ENCODE data around the gene PLXNB2.

DNA sequence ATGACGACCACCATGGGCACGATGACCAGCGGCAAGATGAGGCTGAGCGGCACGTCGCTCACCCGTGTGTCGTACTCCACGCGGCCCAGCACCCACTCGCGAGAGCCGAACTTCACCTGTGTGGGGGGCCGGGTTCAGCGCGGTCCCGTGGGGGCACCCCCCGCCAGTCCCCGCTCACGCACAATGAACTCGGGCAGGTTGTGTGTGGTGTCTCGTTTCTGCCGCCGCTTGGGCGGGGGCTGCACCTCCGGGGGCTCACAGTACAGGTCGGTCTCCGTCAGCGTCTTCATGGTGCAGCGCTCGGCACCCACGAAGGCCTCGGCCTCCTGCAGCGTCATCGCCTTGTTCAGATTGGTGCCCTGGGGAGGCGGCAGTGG, 26.1 kb downstream of the PLXNB2 start:
- TF ChIP-seq YY1 (IDR thresholded peaks at IDR 0.05; ENCODE audit: extremely low read depth, insufficient replicate concordance, low read depth, low read length) = no peak
- no peak for TF ChIP-seq EZH2 (IDR thresholded peaks at IDR 0.05)
- no peak for TF ChIP-seq POLR2AphosphoS5 (IDR thresholded peaks at IDR 0.05; ENCODE audit: low read depth, low read length)
- no peak for TF ChIP-seq JUND (IDR thresholded peaks at IDR 0.05)
- TF ChIP-seq, protein P1, sequence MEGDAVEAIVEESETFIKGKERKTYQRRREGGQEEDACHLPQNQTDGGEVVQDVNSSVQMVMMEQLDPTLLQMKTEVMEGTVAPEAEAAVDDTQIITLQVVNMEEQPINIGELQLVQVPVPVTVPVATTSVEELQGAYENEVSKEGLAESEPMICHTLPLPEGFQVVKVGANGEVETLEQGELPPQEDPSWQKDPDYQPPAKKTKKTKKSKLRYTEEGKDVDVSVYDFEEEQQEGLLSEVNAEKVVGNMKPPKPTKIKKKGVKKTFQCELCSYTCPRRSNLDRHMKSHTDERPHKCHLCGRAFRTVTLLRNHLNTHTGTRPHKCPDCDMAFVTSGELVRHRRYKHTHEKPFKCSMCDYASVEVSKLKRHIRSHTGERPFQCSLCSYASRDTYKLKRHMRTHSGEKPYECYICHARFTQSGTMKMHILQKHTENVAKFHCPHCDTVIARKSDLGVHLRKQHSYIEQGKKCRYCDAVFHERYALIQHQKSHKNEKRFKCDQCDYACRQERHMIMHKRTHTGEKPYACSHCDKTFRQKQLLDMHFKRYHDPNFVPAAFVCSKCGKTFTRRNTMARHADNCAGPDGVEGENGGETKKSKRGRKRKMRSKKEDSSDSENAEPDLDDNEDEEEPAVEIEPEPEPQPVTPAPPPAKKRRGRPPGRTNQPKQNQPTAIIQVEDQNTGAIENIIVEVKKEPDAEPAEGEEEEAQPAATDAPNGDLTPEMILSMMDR (IDR thresholded peaks at IDR 0.05 in 2 of 3, conservative IDR thresholded peaks at IDR 0.05 in 1 of 3; ENCODE audit: borderline replicate concordance in 1 of 3, insufficient read depth in 1 of 3, low read depth in 2 of 3, low read length in 2 of 3) = no peak
- no peak for TF ChIP-seq ZFX (IDR thresholded peaks at IDR 0.05)
- TF ChIP-seq SRF (IDR thresholded peaks at IDR 0.05; ENCODE audit: low read depth) = no peak
- TF ChIP-seq POLR2A (IDR thresholded peaks at IDR 0.05; ENCODE audit: borderline replicate concordance, extremely low read depth, insufficient read depth, insufficient read length) = no peak
- no peak for TF ChIP-seq FOSL1 (IDR thresholded peaks at IDR 0.05; ENCODE audit: low read depth)
- no peak for TF ChIP-seq SP1 (IDR thresholded peaks at IDR 0.05; ENCODE audit: low read depth)
- TF ChIP-seq EZH2phosphoT487 (IDR thresholded peaks at IDR 0.05; ENCODE audit: borderline replicate concordance) = no peak
- no peak for TF ChIP-seq RAD21 (IDR thresholded peaks at IDR 0.05; ENCODE audit: low read depth)
- TF ChIP-seq SIN3A (IDR thresholded peaks at IDR 0.05; ENCODE audit: low read depth) = no peak
